GM21529 (cell line): ENCODE results near the gene CHIT1.

Source experiments
- ATAC-seq: cut with Tn5 transposase; IDR thresholded peaks from one replicate; pipeline ENCODE4 v1.9.1; 2021; ENCODE audit not compliant: unreplicated experiment

CHIT1 gene

DNA sequence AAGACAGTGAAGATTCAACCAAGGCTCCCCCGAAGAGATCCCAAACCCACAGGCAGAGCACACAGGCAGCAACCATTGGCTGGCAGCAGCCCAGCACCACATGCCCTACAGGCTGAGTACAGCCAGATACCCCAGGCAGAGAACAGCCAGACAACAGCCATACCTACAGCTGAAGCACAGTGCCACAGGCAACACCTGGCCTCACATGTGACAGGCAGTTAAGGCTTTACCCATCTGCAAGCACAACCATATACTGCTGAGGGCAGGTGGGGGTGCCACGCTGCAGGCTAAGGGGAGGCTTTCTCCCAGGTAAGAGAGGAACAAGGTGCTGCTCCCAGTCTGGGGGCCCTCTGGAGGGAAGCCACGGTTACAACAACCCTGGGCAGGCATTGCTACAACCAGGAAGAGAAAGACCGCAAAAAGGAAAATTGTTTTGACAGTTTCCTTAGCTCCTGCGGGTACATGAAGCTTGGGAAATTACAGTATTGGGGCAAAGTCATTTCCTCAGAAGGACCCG, 12.3 kb downstream of the CHIT1 start:
- ATAC-seq, result no peak

DNA sequence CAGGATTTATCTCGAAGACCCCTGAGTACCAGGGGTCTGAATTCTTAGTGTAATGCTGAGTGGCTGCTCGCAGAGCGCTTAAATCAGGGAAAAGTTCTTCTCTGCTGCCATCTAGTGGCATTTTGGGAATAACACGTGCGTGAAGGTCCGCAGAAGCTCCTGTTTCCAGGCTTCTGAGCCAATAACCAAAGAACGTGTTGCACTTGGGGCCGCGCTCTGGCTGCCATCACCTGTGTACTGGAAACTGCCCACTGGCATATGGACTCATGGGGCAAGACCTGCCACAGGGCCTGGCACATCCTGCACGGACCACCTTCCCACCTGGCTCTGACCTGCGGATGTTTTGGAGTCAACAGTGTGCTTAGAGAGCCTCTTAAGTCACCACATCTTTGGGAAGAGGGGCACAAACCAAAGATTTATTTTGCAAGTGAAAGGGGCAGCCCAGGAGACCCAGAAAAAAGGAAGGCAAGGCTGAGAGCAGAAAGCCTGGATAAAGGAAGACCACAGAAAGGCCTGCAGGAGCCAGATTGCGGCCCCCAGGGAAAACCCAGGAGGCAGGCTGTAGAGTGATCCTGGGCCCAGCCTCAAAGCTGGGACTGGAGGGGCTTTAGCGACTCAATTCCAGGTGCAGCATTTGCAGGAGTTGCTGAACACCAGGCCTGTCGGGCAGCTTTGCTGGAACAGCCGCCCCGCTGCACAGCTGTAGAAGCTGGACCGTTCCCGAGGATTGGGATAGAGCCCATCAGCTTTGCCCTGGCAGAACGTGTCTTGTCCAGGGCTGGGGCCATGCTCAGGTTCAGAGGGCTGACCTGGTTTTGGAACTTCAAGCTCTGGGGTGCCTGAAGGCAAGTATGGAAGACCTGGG, 13.0 kb downstream of the CHIT1 start:
- no peak for ATAC-seq

DNA sequence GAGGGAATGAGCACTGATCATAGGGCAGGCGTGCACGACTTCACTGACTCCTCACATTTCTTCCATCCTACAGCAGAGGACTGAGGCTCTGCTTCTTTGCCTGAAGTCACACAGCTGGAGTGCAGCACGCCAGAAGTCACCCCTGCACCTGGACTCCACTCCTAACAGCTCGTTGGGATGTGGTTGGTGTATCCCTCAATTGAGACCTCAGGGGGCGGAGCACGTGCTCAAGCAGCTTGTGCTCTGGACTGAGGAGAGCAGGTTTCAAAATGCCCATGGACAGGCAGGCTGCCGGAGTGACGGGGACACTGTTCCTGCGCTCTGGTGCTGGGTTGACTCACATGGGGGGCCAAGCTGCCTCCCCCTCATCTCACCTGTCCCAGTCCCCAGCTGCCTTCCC, 13.9 kb downstream of the CHIT1 start:
- ATAC-seq, result no peak

DNA sequence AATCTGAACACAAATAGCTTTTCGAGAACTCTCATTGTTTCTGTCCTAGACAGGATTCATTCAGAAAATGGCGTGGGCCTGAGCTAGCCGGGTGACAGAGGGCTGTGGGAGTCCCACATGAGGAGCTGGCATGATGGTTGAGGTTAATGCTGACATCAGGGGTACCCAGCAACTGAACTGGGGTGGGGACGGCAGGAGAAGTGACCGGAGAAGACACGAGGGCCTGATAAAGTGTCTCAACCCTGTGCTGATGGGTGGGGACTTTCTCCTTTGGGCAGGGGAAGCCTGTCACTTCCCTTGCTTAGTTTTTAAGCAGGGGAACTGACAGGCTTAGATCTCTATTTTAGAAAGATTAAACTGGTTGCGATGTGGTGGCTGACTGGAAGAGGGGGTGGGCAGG, 14.6 kb downstream of the CHIT1 start:
- no peak for ATAC-seq

DNA sequence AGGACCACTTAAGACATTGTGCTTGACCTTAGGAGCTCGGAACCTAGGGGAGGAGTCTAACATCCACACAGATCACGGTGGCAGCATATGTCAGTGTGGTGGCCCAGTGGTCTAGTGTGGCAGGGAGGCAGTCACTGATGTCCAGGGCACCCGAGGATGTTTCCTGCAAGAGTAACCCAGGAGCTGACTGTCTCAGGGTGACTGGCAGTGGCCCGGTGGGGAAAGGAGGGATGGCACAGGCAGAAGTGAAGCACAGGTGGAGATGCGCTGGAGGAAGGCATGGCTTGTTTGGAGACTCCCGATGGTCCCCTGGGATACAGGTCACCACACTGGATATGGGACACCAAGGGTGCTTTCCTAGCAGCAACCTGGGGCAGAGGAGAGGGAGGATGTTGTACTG, 16.3 kb downstream of the CHIT1 start:
- ATAC-seq, result no peak

DNA sequence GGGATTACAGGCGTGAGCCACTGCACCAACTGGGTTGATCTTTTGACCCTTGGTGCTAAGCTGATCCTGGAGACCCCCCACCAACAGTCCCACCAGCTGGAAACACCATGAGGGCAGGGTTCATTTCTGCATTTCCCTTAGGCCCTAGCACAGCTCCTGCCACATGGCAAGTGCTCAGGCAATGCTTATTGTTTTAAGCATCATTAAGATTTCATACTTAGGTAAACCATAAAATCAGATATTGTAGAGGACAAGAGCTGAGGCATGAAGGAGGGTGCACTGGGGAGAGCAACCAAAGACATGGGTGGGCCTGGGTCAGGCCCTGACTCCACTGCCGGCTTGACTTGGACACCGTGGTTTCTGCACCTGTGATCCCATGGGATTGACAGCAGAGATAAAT, 17.7 kb downstream of the CHIT1 start:
- ATAC-seq, result no peak

DNA sequence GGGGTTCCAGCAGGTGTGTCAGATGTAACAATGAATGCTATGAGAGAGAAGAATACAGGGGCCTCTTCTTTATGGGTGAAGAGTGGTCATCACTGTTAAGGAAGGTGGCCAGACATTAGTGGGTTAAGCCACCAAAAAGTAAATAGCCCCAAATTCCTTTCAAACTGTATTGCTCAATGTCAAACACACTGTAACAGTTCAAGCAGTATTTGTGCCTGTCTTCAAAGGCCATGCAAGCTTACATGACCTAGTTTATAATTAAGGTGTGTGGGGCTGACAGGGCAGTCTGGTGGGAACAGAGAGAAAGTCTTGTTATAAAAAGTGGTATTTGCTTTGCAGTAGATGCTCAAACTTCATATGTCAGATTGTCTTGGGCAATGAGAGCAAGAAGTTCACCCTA, 18.5 kb downstream of the CHIT1 start:
- no peak for ATAC-seq

DNA sequence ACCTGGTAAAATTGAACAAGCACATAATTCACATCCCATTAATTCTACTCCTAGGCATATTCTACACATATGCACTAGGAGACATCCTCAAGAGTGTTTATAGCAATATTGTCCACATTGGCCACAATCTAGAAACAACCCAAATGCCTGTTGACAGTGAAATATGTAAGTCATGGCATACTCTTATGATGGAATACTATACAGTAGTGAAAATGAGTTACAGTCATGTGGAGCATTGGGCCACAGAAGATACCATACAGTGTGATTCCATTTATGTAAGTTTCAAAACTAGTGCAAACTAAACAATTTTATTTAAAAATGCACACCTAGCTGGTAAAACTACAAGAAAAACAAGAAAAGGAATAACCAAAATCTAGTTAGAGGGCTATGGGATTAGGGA, 19.1 kb downstream of the CHIT1 start:
- ATAC-seq, result no peak

DNA sequence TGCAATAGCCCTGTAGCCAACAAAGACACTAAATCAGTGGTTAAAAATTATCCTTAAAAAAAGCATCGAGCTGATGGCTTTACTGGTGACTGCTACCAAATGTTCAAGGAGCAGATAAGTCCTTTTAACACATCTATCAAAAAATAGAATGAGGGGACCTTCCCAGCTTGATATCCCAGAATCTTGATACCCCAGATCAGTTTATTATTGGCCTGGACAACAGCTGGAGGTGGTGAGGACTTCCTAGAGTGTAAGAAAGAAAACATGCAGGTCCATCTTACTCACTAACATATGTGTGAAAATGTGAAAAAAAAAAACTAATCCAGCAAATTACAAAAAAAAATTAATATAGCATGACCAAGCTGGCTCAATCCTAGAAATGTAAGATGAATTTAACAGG, 21.3 kb downstream of the CHIT1 start:
- no peak for ATAC-seq

DNA sequence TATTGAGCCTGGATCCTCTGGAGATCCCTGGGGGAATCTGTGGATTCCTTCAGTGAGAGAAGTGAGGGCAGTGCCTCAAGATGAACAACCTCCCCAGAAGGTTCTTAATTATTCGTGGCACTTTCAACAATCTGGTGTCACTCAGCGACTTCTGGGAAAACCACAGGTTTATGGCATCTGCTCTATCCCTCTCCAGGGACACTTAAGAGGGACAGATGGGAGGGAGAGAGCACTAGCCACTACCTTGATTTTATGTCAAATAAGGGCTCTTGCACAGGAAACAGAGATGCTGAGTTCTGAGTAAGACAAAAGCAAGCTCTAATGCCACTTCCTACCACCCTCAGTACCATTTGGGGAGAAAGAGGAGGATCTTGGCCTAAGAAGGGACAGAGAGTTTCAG, 21.7 kb downstream of the CHIT1 start:
- ATAC-seq, result no peak

DNA sequence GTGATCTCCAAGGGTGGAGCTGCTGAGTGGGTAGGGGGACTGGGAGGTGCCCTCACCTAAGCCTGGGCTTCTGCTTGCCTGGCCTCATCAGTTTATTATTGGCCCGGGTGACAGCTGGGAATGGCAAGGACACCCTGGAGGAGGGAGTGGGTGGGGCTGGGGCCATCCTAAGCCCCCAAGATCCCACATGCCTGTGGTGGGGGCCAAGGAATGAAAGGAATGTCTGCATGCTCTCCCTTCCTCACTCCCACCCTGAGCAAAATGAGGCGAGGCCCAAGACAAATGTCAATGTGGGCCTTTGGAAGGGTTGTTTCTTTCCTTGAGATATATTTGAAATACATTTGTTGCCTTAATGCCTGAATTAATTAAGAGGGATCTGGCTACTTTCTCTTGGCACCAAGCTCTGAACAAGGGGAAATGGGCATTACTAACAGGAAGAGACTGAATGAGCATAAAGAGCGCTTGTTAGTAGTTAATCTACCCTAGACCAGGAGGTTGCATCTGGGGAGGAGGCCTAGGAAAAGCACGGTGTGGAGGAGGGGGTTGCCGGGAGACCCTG, 23.3 kb downstream of the CHIT1 start:
- ATAC-seq, result no peak

DNA sequence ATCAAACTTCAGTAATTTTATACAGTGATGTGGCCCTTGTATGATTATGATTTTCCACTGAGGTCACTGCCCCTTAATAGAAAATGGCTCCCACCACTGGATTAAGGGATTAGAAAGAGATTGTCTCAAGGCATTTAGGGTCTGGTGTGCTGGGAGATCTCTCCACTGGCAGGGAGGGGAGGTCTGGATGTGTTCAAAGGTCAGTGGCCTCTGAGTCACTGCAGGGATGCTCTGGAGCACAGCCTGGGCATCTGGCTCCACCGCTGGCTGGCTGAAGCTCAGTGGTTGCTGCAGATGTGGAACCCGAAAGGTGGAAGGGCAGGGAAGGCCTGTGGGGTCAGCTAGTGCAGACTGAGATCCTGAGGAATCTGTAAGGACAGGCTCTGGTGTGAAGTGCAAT, 24.7 kb downstream of the CHIT1 start:
- ATAC-seq, result no peak

DNA sequence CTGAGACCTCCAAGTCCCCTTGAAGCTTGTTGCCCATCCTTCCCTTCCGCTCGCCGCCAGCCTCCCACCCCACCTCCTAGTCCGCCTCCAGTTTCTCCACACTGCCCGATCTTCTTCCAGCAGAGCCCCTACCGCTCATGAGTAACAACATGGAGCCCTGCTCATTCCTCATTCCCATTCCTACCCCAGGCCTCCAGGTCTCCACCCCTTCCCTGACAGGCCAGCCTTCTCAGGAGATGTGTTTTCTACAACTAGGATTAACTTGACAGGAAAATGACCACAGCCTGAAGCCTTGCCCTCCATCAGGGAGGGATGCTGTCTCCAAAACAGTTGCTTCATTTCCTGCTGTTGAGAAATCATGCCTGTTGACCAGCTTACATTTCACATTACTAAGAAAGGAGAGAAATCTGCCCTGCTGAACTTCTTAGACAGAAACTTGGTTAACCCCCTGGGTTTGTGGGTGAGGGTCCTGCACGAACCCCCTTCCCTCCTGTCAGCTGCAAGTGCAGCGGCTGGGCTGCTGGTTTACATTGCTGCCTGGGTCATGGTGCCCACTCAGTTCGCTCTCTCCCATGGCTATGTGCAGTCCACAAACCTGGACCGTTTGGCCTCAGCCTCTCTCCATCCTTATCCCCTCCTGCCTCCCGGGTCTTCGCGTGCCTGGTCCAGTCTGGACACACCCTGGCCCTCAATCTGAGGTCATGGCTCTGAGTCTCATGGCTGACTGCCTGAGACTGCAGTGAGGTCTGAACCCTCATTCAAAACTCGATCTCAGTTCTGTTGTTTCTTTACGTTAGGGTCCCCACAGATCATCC, 26.8 kb downstream of the CHIT1 start:
- ATAC-seq, result no peak

DNA sequence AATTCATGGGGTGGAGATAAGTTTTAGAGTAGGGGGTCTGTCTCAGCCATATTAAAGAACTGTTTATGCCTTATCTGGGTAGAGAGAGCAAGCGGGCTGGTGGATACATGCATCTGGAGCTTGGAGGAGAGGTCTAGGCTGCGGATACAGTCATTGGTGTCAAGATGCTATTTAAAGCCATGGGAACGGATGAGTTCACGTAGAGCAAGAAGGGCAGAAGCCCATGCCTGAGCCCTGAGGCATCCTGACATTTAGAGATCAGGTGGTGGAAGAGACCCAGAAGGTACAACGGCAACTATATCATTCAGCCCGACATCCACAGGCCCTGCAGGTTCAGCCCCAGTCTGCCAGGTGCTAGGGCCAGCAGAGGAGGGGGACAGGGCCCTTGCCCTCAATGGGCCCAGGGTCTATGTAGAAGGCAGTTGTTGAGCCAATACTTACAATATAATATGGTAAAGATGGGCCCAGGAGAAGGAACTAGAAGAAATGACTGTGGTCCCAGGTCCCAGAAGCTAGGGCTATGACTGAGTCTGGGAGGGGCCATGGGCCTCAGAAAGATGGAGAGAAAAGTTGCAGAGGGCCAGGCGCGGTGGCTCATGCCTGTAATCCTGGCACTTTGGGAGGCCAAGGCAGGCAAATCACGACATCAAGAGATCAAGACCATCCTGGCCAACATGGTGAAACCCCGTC, 27.8 kb downstream of the CHIT1 start:
- no peak for ATAC-seq

DNA sequence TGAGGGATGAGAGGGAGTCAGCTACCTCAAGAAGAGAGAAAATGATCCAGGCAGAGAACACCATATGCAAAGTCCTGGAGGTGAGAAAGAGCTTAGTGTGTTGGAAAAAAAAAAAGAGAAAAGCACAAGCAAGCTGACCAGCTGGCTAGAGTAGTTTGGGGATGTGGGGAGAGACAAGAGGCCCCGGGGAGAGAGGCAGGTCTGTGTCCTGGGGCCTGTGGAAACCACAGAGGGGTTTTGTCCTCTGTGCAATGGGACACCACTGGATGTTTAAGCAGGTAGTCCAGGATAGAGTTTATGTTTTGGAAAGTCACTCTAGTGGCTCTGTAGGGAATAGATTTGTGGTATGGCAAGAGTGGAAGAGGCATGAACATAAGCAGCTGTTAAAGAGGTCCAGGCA, 28.6 kb downstream of the CHIT1 start:
- ATAC-seq, result no peak

DNA sequence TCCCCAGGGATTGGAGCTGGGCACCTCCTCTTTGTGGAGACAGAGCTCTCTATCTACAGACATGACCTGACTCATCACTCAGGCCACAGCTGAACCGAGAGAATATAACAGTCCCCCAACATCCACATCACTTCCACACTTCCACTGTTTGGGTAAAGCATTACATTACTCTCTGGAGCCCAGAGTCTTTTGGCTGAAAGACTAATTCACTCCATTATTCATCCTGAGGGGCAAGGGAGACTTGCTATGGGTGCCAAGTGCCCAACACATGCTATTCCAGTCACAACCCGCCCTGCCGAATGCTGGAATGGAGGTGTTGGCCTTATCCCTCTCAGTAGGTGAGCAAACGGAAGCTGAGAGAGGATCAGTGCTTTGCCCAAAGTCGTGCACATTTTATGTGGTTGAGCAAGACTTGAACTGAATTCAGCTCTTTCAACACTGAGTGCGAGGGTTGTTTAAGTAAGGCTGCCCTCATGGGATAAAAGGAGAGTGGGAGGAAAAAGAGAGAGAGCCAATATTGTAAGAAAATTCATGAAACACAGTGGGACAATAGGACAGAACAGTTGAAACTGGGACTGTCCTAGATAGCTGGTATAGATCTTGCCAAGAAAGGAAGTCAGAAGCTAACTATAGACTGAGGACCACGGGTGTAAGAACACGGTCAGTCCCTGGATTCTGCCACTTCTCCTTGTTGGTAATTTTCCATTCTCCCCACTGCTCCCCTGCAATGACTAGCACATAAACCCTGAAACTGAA, 29.5 kb downstream of the CHIT1 start:
- no peak for ATAC-seq

DNA sequence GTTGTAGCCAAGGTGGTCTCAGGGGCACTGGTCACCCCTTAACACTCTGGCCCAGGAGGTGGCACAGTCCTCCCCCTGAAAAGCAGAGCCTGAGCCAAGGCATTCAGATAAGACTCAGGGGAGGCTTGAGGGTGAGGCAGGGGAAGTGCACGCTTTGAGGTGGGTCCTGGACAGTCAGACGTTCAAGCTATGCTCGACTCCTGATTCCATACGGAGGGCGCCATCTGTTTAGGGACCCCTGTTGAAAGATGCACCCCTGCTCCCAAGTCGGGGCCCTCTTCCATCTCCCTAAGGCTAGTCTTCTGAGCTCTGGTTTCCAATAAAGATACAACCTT, 30.0 kb downstream of the CHIT1 start:
- no peak for ATAC-seq

DNA sequence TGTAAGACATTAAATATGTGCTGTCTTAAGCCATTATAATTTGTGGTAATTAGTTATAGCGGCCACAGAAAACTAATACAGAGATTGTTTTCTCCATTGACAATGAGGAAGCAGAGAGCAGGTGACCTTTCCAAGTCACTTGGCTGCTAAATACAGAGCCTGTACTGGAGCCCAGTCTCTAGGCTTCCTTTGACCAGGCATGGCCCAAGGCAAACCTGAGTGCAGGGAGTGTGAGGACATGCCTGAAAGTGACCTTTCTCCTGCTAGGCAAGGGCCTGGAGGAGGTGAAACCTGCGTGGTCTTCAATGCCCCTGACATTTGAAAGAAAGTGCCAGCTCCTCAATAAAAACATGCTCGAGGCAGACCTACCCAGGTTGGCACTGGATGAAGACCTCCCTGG, 30.5 kb downstream of the CHIT1 start:
- ATAC-seq, result no peak

DNA sequence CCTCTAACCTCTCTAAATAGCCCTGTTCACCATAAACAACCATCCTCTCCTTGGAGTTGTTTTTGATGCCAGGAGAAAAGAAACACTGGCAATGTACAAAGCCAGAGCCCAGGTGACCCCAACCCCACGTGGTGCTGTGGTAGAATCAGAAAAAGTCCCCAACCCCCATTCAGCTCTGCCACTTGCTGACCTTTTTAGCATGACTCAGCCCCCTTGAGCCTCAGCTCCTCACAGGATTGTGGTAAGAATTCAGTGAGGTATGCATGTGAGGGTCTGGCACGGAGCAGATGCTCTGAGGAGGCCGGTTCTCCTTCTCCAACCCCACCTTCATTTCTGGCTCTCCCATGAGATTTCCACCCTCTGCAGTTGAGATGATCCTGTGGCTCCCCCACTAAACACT, 31.8 kb downstream of the CHIT1 start:
- no peak for ATAC-seq

DNA sequence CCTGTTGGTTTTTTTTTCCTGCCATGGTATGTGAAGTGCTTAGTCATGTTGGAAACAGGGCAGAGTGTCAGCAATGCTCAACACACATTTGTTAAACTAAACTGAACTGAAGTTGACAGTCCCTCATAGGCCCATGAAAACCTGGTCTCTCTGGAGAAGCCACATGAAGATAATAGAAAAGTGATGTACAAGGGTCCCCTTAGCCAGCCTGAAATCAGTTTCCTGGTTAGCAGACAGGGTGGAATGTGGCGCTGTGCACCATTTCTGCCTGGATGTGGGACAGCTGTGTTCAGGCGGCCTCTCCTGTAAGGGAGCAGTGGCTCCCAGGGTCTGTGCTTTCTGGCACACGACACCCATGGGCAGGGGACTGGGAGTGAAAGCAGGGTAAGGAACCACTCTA, 33.1 kb downstream of the CHIT1 start:
- no peak for ATAC-seq

DNA sequence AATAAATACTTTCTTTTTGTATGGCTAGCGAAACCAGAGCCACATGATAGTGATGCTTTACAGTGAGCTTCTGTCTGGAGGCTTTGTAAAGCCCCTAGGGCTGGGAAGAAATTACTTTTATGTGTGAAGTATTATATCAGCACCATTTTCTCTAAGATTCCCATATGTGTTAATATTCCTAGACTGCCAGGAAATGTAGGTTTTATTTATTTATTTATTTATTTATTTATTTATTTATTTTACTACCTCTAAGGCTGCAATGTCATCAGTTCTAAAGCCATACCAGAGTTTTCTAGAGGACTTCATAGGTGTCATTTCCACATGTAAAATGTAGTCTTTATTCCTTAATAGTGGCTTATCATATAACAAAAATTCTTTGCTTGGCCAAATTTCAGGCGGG, 38.5 kb downstream of the CHIT1 start:
- no peak for ATAC-seq
